Fibroblast of mammary gland (primary cell): ENCODE data around the gene STAT5A.
"Not testable (repeated sequence)": the region's sequence is repeated elsewhere in the genome, so short reads cannot be mapped to it uniquely, and the experiment has no call there.

ENCODE experiments used
- DNase-seq: peaks from one replicate; pipeline ENCODE4 v3.0.0-alpha.2; 2010; ENCODE audit warnings: low read depth
- H3K4me3 ChIP-seq: 2 replicates; pipeline ENCODE4 v1.5.1; 2011; ENCODE audit warnings: low read depth, mild to moderate bottlenecking, low read length, moderate library complexity; ENCODE audit not compliant: control insufficient read depth
- TF ChIP-seq, protein P1 (sequence below): conservative IDR thresholded peaks from 2 replicates; pipeline ENCODE4 v1.5.1; 2011; ENCODE audit warnings: low read depth, low read length, inconsistent platforms; ENCODE audit not compliant: control insufficient read depth, insufficient read depth

The STAT5A gene

DNA sequence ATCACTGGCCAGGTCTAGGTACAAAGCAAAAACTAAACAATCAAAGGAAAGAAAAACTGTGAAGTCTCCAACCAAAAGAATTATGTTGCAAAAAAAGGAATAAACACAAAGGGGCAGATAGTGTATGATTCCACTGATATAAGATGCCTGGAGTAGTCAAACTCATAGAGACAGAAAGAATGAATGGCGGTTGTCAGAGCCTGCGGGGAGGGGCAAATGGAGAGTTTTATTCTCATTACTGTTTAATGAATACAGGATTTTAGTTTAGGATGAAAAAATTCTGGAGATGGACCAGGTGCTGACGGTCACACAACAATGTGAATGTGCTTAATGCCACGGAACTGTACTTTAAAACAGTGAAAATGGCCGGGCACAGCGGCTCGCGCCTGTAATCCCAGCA, 32.9 kb upstream of the STAT5A start:
- H3K4me3 ChIP-seq: no peak overlapping the region
- TF ChIP-seq, protein P1, sequence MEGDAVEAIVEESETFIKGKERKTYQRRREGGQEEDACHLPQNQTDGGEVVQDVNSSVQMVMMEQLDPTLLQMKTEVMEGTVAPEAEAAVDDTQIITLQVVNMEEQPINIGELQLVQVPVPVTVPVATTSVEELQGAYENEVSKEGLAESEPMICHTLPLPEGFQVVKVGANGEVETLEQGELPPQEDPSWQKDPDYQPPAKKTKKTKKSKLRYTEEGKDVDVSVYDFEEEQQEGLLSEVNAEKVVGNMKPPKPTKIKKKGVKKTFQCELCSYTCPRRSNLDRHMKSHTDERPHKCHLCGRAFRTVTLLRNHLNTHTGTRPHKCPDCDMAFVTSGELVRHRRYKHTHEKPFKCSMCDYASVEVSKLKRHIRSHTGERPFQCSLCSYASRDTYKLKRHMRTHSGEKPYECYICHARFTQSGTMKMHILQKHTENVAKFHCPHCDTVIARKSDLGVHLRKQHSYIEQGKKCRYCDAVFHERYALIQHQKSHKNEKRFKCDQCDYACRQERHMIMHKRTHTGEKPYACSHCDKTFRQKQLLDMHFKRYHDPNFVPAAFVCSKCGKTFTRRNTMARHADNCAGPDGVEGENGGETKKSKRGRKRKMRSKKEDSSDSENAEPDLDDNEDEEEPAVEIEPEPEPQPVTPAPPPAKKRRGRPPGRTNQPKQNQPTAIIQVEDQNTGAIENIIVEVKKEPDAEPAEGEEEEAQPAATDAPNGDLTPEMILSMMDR: no peak
- no peak for DNase-seq

DNA sequence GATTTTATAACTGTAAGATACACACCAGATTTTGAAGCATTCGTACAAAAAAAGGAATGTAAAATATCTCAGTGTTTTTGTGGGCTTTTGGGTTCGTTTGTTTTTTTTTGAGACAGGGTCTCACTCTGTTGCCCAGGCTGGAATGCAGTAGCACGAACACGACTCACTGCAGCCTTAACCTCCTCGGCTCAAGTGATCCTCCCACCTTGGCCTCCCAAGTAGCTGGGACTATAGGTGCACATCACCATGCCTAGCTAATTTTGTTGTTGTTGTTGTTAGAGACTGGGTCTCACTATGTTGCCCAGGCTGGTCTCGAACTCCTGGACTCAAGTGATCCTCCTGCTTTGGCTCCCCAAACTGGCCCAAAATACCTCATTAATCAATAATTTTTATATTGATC, 28.0 kb upstream of the STAT5A start:
- TF ChIP-seq, protein P1: no peak
- DNase-seq: no peak
- H3K4me3 ChIP-seq: no peak overlapping the region

DNA sequence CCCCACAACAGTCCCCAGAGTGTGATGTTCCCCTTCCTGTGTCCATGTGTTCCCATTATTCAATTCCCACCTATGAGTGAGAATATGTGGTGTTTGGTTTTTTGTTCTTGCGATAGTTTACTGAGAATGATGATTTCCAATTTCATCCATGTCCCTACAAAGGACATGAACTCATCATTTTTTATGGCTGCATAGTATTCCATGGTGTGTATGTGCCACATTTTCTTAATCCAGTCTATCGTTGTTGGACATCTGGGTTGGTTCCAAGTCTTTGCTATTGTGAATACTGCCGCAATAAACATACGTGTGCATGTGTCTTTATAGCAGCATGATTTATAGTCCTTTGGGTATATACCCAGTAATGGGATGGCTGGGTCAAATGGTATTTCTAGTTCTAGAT, 23.9 kb upstream of the STAT5A start:
- not testable (repeated sequence) for DNase-seq, H3K4me3 ChIP-seq

DNA sequence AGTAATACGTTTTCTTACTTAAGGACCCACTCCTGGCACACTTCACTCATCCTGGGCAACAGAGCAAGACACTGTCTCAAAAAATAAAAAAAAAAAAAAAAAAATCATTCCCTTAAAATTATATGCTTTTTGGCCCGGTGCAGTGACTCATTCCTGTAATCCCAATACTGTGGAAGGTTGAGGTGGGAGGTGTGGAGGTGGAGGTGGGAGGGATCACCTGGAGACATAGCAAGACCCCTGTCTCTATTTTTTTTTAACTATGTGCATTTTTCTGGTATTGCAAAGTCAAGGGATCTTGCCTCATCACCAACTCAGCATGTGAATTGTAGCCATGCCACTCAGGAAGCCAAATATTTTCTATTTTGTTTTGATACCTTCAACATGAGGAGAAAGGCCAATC, 21.8 kb upstream of the STAT5A start:
- H3K4me3 ChIP-seq: no peak overlapping the region
- TF ChIP-seq, protein P1: no peak
- DNase-seq: no peak

DNA sequence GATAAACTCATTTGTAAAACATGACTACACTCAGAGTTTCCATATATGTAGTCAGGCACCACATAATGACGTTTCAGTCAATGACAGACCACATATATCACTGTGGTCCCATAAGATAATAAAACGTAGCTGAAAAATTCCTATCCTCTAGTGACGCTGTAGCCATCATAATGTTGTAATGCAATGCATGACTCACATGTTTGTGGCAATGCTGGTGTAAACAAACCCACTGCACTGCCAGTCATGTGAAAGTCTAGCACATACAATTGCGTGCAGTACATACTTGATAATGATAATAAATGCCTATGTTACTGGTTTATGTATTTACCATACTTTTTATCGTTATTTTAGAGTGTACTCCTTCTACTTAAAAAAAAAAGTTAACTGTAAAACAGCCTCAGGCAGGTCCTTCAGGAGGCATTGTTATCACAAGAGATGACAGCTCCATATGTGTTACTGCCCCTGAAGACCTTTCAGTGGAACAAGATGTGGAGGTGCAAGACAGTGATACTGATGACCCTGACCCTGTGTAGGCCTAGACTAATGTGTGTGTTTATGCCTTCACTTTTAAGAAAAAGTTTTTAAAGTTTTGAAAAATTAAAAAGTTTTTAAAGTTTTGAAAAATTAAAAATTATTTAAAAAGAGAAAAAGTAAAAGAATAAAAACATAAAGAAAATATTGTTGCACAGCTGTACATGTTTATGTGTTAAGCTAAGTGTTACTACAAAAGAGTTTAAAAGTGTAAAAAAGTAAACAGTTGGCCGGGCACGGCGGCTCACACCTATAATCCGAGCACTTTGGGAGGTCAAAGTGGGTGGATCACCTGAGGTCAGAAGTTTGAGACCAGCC, 21.2 kb upstream of the STAT5A start:
- TF ChIP-seq, protein P1: no peak
- H3K4me3 ChIP-seq: no peak overlapping the region
- peak; percentile 95 for DNase-seq

DNA sequence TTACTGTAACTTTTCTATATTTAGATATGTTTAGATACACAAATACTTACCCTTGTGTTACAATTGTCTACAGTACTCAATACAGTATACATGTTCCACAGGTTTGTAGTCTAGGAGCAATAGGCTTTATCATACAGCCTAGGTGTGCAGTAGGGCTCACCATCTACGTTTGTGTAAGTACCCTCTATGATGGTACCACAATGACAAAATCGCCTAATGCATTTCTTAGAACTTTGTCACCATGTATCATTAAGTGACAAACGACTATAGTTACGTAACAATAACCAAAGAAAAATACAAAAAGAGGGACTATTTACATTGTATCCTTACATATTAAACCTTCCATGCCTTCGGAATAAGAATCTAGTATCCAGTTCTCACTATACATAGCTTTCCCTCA, 20.1 kb upstream of the STAT5A start:
- TF ChIP-seq, protein P1: no peak
- DNase-seq: no peak
- H3K4me3 ChIP-seq: no peak overlapping the region

DNA sequence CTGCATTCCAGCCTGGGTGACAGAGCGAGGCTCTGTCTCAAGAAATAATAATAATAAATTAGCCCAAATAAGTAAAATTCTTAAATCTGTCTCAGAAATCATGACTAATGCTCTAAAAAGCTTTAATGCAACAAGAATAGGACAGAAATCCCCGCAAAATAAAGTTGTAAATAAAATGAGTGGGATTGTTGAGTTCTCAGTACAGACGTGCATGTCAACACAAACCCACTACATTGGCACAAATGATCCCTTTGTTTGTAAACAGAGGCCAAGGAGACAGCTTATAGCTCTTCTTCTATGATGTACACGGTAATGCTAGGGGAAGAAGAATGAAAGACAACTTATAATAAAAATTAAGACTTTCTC, 18.1 kb upstream of the STAT5A start:
- H3K4me3 ChIP-seq: no peak overlapping the region
- DNase-seq: peak; percentile 37
- TF ChIP-seq, protein P1: no peak
